ENCODE measurements around the gene MEOX1.

- TF ChIP-seq, protein P1, sequence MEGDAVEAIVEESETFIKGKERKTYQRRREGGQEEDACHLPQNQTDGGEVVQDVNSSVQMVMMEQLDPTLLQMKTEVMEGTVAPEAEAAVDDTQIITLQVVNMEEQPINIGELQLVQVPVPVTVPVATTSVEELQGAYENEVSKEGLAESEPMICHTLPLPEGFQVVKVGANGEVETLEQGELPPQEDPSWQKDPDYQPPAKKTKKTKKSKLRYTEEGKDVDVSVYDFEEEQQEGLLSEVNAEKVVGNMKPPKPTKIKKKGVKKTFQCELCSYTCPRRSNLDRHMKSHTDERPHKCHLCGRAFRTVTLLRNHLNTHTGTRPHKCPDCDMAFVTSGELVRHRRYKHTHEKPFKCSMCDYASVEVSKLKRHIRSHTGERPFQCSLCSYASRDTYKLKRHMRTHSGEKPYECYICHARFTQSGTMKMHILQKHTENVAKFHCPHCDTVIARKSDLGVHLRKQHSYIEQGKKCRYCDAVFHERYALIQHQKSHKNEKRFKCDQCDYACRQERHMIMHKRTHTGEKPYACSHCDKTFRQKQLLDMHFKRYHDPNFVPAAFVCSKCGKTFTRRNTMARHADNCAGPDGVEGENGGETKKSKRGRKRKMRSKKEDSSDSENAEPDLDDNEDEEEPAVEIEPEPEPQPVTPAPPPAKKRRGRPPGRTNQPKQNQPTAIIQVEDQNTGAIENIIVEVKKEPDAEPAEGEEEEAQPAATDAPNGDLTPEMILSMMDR (IDR thresholded peaks at IDR 0.05; ENCODE audit: low read length), result no peak
- TF ChIP-seq EZH2 (optimal IDR thresholded peaks at IDR 0.05; ENCODE audit: low read depth, low read length), result no peak
- TF ChIP-seq EZH2phosphoT487 (IDR thresholded peaks at IDR 0.05; ENCODE audit: low read length), result no peak
Observed at GRCh38 chr17:43671755-43672519, 10.2 kb upstream of the MEOX1 start.
